Gastroesophageal sphincter (tissue), 4 donors: ENCODE results near the gene HS6ST3. TPM values are rescaled to one million over a fixed set of nuclear protein-coding genes. Genes with fewer than 3 reads are reported as not detected.

Experiments used
- ATAC-seq: fragments of 150-250 bp; one replicate; pipeline ENCODE4 v1.9.1; 2016; ENCODE audit warnings: mild to moderate bottlenecking, moderate library complexity
- H3K27ac ChIP-seq, 4 donors: fragments of 200-600 bp; sonication (generic) in 3 of 4; 1 replicate in 3 of 4; 2 replicates in 1 of 4; pipeline ENCODE4 v1.5.1; 2016 to 2019
- H3K27me3 ChIP-seq: fragments of 200-600 bp; sonication (generic); one replicate; pipeline ENCODE4 v1.5.1; 2019
- H3K36me3 ChIP-seq, 2 donors: fragments of 200-600 bp; sonication (generic); one replicate each; pipeline ENCODE4 v1.5.1; 2019; ENCODE audit warnings: control low read depth in 1 of 2
- H3K4me1 ChIP-seq, 3 donors: fragments of 200-600 bp; sonication (generic); 1 replicate in 2 of 3; 2 replicates in 1 of 3; pipeline ENCODE4 v1.5.1; 2016 to 2019; ENCODE audit warnings: control low read depth in 2 of 3
- H3K4me3 ChIP-seq, 2 donors: fragments of 200-600 bp; sonication (generic); one replicate each; pipeline ENCODE4 v1.5.1; 2019; ENCODE audit warnings: mild to moderate bottlenecking in 1 of 2, moderate library complexity in 1 of 2
- H3K9me3 ChIP-seq, 3 donors: fragments of 200-600 bp; sonication (generic); one replicate each; pipeline ENCODE4 v1.5.1; 2017 to 2019; ENCODE audit warnings: control low read depth in 2 of 3
- EP300 ChIP-seq: sonication (generic); formaldehyde crosslinking; IDR thresholded peaks from one replicate; pipeline ENCODE4 v1.6.1; 2017; ENCODE audit warnings: antibody characterized with exemption, mild to moderate bottlenecking
- POLR2A ChIP-seq, 2 donors: fragments of 450-650 bp; IDR thresholded peaks; one replicate each; pipeline ENCODE4 v1.6.1; 2017; ENCODE audit warnings: antibody characterized with exemption in 2 of 2, mild to moderate bottlenecking in 2 of 2, moderate library complexity in 1 of 2
- POLR2AphosphoS5 ChIP-seq: sonication (generic); formaldehyde crosslinking; IDR thresholded peaks from one replicate; pipeline ENCODE4 v1.6.1; 2017; ENCODE audit warnings: antibody characterized with exemption
- WGBS, 2 donors: methylation state at CpG; one replicate each; pipeline ENCODE4 v1.1.5; 2018; ENCODE audit warnings: low coverage in 1 of 2; 5-methylcytosine and 5-hydroxymethylcytosine counted together
- total RNA-seq, 4 donors: library from RNA; depleted of rRNA; stranded (reverse); fragments of >200 nt; gene quantifications; one replicate each; pipeline ENCODE4 v1.1.0, GENCODE V29; 2016
- TF ChIP-seq, protein P1 (sequence below), 4 experiments: fragments of 200-600 bp in 2 of 4; fragments of 450-650 bp in 2 of 4; sonication (generic) in 1 of 4; IDR thresholded peaks; one replicate each; pipeline ENCODE4 v1.5.1; 2017 to 2019; ENCODE audit warnings: antibody characterized with exemption in 4 of 4, mild to moderate bottlenecking in 2 of 4, moderate library complexity in 2 of 4

Gene HS6ST3
- total RNA-seq, 4 donors from 2014 or later = 3.4 to 13.2 (median 5.2) TPM

DNA sequence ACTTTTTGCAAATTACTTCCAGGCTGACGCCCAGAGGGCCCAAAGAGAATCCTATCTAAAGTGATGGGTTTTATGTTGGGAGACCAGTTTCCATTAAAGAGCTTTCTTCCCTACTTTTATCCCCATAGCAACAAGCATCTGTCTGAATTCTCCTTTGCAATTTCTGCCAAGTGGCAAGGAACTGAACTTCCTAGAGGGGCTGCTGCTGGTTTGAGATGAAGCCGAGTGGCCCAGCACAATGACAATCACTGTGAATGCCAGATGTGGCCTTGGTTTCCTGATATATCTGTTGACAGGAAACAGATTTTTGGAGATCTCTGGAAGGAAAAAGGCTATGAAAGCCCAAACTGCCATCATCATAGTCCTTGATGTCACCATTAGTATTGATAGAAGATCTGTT lies 705.8 kb downstream of the HS6ST3 start:
- H3K27me3 ChIP-seq = no peaks in the 10 kb centered on the region
- H3K9me3 ChIP-seq = no peaks in the 10 kb centered on the region
- TF ChIP-seq EP300 = no peak
- TF ChIP-seq, protein P1, sequence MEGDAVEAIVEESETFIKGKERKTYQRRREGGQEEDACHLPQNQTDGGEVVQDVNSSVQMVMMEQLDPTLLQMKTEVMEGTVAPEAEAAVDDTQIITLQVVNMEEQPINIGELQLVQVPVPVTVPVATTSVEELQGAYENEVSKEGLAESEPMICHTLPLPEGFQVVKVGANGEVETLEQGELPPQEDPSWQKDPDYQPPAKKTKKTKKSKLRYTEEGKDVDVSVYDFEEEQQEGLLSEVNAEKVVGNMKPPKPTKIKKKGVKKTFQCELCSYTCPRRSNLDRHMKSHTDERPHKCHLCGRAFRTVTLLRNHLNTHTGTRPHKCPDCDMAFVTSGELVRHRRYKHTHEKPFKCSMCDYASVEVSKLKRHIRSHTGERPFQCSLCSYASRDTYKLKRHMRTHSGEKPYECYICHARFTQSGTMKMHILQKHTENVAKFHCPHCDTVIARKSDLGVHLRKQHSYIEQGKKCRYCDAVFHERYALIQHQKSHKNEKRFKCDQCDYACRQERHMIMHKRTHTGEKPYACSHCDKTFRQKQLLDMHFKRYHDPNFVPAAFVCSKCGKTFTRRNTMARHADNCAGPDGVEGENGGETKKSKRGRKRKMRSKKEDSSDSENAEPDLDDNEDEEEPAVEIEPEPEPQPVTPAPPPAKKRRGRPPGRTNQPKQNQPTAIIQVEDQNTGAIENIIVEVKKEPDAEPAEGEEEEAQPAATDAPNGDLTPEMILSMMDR (IDR thresholded peaks at IDR 0.05) = no peak
- TF ChIP-seq POLR2AphosphoS5 = no peak
- no peak for TF ChIP-seq POLR2A (IDR thresholded peaks at IDR 0.05)
- H3K4me1 ChIP-seq = no peaks in the 10 kb centered on the region
- no peak overlapping the region for H3K27ac ChIP-seq
- no peak for ATAC-seq
- H3K4me3 ChIP-seq = no peak overlapping the region
- 30 to 72% methylated on average over 2 of the region's 2 CpGs for WGBS, 2 donors
- H3K36me3 ChIP-seq = no peaks in the 10 kb centered on the region

DNA sequence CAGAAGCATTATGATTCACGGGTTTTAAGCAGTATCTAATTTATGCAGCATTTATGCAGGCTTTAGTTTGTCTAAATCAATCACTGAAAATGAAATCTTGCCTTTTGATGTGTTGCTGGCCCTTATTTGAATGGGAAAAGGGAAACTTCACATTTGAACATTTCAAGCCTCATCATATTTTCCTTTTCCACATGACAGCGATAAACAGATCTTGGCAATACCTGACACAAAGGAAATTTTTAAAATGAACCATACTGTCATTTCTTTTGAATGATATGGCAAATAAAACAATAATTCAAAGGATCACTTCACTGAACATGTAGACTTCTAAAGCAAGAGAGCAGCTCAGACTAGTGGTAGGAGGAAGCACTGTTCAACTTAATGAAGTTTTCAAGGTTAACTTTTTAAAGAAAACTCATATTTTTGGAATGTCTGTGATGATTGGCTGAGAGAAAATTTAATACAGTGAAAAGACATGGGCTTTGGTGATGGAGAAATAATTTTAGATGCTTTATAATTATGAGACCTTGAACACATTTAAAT lies 706.3 kb downstream of the HS6ST3 start:
- Histone ChIP-seq H3K9me3 (no peaks in the 10 kb centered on the region), H3K4me3 (no peak overlapping the region), H3K27ac (no peak overlapping the region), H3K27me3 (no peaks in the 10 kb centered on the region), H3K4me1 (no peaks in the 10 kb centered on the region), H3K36me3 (no peaks in the 10 kb centered on the region)
- no peak for ATAC-seq
- TF ChIP-seq POLR2AphosphoS5 (no peak), POLR2A (IDR thresholded peaks at IDR 0.05) (no peak), EP300 (no peak)
- TF ChIP-seq, protein P1 (IDR thresholded peaks at IDR 0.05) = no peak
- 69 to 81% methylated on average over 2 of the region's 2 CpGs for WGBS, 2 donors

DNA sequence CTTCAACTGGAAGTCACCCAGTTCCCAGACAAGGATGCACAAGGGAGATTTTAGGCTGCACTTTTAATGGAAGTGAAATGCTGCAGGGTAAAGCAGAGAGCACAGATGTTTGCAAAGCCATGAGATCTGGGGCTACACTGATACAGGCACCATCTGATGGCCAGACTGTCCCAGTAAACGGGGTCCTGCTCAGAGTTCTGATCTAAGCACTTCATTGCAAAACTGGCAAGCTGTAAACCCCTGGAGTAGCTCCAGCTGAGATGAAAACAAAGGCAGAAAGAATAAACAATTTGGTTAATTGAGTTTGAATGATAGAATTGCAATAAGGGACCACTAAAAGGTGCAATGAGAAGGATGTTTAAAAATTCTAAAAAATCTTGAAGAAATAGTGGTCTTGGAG lies 707.2 kb downstream of the HS6ST3 start:
- TF ChIP-seq EP300 = no peak
- TF ChIP-seq POLR2AphosphoS5 = no peak
- TF ChIP-seq, protein P1 (IDR thresholded peaks at IDR 0.05) = no peak
- TF ChIP-seq POLR2A (IDR thresholded peaks at IDR 0.05) = no peak
- H3K4me1 ChIP-seq = no peaks in the 10 kb centered on the region
- H3K27ac ChIP-seq = no peak overlapping the region
- H3K36me3 ChIP-seq = no peaks in the 10 kb centered on the region
- ATAC-seq = no peak
- WGBS, 2 donors = 0% methylated on average over 1 of the region's 1 CpG
- H3K27me3 ChIP-seq = no peaks in the 10 kb centered on the region
- no peaks in the 10 kb centered on the region for H3K9me3 ChIP-seq
- no peak overlapping the region for H3K4me3 ChIP-seq

- no peak for ATAC-seq
- Histone ChIP-seq H3K27ac (no peak overlapping the region), H3K9me3 (no peaks in the 10 kb centered on the region), H3K4me1 (no peaks in the 10 kb centered on the region), H3K36me3 (no peaks in the 10 kb centered on the region), H3K27me3 (no peaks in the 10 kb centered on the region), H3K4me3 (no peak overlapping the region)
- TF ChIP-seq POLR2A (IDR thresholded peaks at IDR 0.05) (no peak), POLR2AphosphoS5 (no peak), EP300 (no peak)
- TF ChIP-seq, protein P1 (IDR thresholded peaks at IDR 0.05) = no peak
- WGBS, 2 donors = 58 to 75% methylated on average over 2 to 3 of the region's 3 CpGs
These were observed 713.7 kb downstream of the HS6ST3 start for GRCh38 chr13:96803456-96804100.

- no peak for ATAC-seq
- H3K27ac ChIP-seq = no peak overlapping the region
- 74 to 75% methylated on average over 5 to 6 of the region's 6 CpGs for WGBS, 2 donors
- no peaks in the 10 kb centered on the region for H3K27me3 ChIP-seq
- no peaks in the 10 kb centered on the region for H3K4me1 ChIP-seq
- no peak overlapping the region for H3K4me3 ChIP-seq
- H3K36me3 ChIP-seq = no peaks in the 10 kb centered on the region
- TF ChIP-seq EP300 (no peak), POLR2A (IDR thresholded peaks at IDR 0.05) (no peak), POLR2AphosphoS5 (no peak)
- TF ChIP-seq, protein P1 (IDR thresholded peaks at IDR 0.05) = no peak
- no peaks in the 10 kb centered on the region for H3K9me3 ChIP-seq
These were observed 714.3 kb downstream of the HS6ST3 start for GRCh38 chr13:96804174-96804573.
